Thoracic aorta (tissue), 2 donors: ENCODE data around the gene LRPPRC. TPM values are rescaled to one million over a fixed set of nuclear protein-coding genes. Genes with fewer than 3 reads are reported as not detected.
"Not testable (repeated sequence)": the region's sequence is repeated elsewhere in the genome, so short reads cannot be mapped to it uniquely, and the experiment has no call there.

Experiments used
- ATAC-seq: fragments of 150-250 bp; one replicate; pipeline ENCODE4 v1.8.0; 2017; ENCODE audit warnings: low read depth; ENCODE audit not compliant: insufficient number of reproducible peaks, low FRiP score
- DNase-seq: peaks from one replicate; pipeline ENCODE4 v3.0.0-alpha.2; 2020; ENCODE audit warnings: low spot score
- H3K27ac ChIP-seq, 2 donors: fragments of 200-600 bp; sonication (generic); 1 replicate in 1 of 2; 2 replicates in 1 of 2; pipeline ENCODE4 v1.5.1; 2016; ENCODE audit warnings: mild to moderate bottlenecking in 2 of 2, moderate library complexity in 2 of 2
- H3K27me3 ChIP-seq: fragments of 200-600 bp; sonication (generic); replicated peaks from 2 replicates; pipeline ENCODE4 v1.6.0; 2016; ENCODE audit warnings: mild to moderate bottlenecking; ENCODE audit not compliant: insufficient read depth
- H3K36me3 ChIP-seq: fragments of 200-600 bp; sonication (generic); one replicate; pipeline ENCODE4 v1.5.1; 2016
- H3K4me1 ChIP-seq, 2 donors: fragments of 200-600 bp; sonication (generic); 1 replicate in 1 of 2; 2 replicates in 1 of 2; pipeline versions ENCODE4 v1.5.1 to v1.6.0; 2016; ENCODE audit warnings: low read depth in 2 of 2, mild to moderate bottlenecking in 1 of 2; ENCODE audit not compliant: control insufficient read depth in 1 of 2
- H3K4me3 ChIP-seq: fragments of 200-600 bp; sonication (generic); 2 replicates; pipeline ENCODE4 v1.5.1; 2016; ENCODE audit warnings: mild to moderate bottlenecking
- H3K9me3 ChIP-seq: fragments of 200-600 bp; sonication (generic); 2 replicates; pipeline ENCODE4 v1.5.1; 2016
- total RNA-seq, 2 donors: library from RNA; depleted of rRNA; stranded (reverse); fragments of >200 nt; gene quantifications; one replicate each; pipeline versions ENCODE4 v1.1.0 to v1.2.3, GENCODE V29; 2016
- TF ChIP-seq, protein P1 (sequence below): fragments of 200-600 bp; sonication (generic); IDR thresholded peaks from one replicate; pipeline ENCODE4 v1.5.1; 2019; ENCODE audit warnings: antibody characterized with exemption

The LRPPRC gene
- total RNA-seq, 2 donors from 2014 or later: 37.0 to 55.4 TPM

DNA sequence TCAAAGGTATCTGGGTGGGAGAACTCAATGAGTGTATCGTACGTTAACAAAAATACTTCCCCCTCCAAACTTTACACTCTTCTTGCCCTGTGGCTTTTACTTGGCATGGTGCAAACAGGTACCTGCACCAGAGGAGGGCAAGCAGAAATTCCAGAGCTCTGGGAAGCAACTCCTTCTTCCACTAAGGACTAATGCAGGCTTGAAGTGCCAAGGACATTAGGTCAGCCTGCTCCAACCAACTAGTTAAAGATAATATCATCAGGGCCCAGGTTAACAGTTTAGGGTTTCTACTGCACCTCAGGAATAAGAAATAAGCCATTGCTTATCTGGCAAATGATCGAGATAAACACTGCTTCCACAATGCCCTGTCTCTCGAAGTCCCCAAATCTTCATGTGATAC, 70.4 kb downstream of the LRPPRC start:
- no peaks in the 10 kb centered on the region for H3K4me1 ChIP-seq
- H3K9me3 ChIP-seq: no peaks in the 10 kb centered on the region
- H3K27me3 ChIP-seq: no peaks in the 10 kb centered on the region
- TF ChIP-seq, protein P1, sequence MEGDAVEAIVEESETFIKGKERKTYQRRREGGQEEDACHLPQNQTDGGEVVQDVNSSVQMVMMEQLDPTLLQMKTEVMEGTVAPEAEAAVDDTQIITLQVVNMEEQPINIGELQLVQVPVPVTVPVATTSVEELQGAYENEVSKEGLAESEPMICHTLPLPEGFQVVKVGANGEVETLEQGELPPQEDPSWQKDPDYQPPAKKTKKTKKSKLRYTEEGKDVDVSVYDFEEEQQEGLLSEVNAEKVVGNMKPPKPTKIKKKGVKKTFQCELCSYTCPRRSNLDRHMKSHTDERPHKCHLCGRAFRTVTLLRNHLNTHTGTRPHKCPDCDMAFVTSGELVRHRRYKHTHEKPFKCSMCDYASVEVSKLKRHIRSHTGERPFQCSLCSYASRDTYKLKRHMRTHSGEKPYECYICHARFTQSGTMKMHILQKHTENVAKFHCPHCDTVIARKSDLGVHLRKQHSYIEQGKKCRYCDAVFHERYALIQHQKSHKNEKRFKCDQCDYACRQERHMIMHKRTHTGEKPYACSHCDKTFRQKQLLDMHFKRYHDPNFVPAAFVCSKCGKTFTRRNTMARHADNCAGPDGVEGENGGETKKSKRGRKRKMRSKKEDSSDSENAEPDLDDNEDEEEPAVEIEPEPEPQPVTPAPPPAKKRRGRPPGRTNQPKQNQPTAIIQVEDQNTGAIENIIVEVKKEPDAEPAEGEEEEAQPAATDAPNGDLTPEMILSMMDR: no peak
- no peak overlapping the region for H3K4me3 ChIP-seq
- no peak for DNase-seq
- H3K27ac ChIP-seq: no peak overlapping the region
- H3K36me3 ChIP-seq: peaks cover 18% of the 10 kb centered on the region
- ATAC-seq: no peak

GRCh38 chr2:43924463-43924862, 71.3 kb downstream of the LRPPRC start:
- no peak for ATAC-seq
- peaks cover 18% of the 10 kb centered on the region for H3K36me3 ChIP-seq
- no peak overlapping the region for H3K27ac ChIP-seq
- H3K4me3 ChIP-seq: no peak overlapping the region
- H3K4me1 ChIP-seq: no peaks in the 10 kb centered on the region
- H3K9me3 ChIP-seq: no peaks in the 10 kb centered on the region
- TF ChIP-seq, protein P1: no peak
- DNase-seq: no peak
- H3K27me3 ChIP-seq: no peaks in the 10 kb centered on the region

DNA sequence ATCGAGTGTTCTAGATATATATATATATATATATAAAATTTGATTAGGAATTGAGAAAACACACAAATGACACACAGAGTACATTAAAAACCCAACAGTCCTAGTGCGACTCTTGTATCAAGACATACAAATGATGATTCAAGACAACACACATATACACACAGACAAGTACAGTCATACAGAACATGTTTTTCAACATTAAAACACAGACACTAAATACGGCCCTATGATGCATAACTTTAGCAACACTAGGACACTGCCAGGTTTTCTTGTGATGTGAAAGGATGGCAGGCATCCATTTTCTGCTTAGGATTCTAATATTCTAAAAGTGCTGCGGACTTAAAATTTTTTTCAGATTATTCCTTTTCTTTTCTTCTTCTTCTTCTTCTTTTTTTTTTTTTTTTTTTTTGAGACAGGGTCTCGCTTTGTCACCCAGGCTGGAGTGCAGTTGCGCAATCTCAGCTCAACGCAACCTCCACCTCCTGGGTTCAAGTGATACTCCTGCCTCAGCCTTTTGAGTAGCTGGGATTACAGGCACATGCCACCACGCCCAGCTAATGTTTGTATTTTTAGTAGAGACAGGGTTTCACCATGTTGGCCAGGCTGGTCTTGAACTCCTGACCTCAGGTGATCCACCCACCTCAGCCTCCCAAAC, 84.5 kb downstream of the LRPPRC start:
- not testable (repeated sequence) for H3K36me3 ChIP-seq, DNase-seq, H3K4me1 ChIP-seq, H3K4me3 ChIP-seq, ATAC-seq, H3K9me3 ChIP-seq, H3K27ac ChIP-seq, H3K27me3 ChIP-seq

DNA sequence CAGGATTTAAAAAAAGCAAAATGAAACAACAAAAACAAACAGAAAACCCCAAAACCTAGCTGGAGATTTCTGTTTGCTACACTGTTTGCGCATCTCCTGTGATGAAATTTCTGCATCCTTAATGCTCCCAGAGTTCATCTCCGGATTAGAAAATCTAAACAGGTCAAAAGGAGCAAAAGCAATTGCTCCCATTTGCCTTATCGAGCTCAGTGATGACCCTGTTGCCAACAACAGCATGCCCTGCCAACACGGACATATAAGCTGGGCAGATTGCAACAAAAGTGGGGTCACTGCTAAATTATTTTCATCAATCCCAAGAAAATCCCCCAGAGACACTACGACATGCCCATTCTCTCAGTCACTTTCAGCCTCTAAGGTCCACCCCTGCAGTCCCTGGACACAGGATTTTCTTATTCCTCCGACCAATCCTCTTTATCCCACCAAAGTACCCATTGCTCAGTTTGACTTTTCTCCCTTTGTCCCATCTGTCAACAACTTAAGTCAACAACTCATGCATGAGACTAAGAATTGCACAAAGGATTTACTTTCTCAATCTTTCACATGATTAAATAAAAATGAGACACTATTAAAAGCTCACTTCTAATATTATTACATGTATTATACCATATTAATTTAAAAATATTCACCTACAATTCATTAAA, 89.2 kb downstream of the LRPPRC start:
- Histone ChIP-seq H3K27me3 (no peaks in the 10 kb centered on the region), H3K36me3 (peaks cover 7% of the 10 kb centered on the region), H3K27ac (no peak overlapping the region), H3K4me1 (no peaks in the 10 kb centered on the region), H3K9me3 (no peaks in the 10 kb centered on the region), H3K4me3 (no peak overlapping the region)
- TF ChIP-seq, protein P1: no peak
- DNase-seq: no peak
- no peak for ATAC-seq

DNA sequence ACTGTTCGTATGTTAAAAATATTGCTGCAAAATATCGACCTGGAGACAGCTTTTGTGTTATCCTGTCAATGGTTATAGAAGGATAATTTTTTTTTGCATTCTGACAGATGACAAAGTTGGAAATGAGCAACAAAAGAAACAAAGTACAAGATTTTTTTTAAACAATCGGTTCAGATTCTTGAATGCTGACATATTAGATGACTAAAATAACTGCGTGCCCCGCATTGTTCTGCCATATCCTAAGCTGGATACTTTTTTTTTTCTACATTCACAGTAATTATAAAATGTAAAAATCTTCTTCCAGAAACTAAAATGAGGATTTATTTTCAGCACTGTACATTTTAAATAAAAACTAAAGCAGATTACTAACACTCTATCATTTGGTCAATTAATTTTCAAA, 89.9 kb downstream of the LRPPRC start:
- H3K4me1 ChIP-seq: no peaks in the 10 kb centered on the region
- DNase-seq: no peak
- no peak overlapping the region for H3K4me3 ChIP-seq
- no peaks in the 10 kb centered on the region for H3K9me3 ChIP-seq
- H3K27me3 ChIP-seq: no peaks in the 10 kb centered on the region
- TF ChIP-seq, protein P1: no peak
- H3K27ac ChIP-seq: no peak overlapping the region
- ATAC-seq: no peak
- peaks cover 12% of the 10 kb centered on the region for H3K36me3 ChIP-seq
